ENCODE results near the gene B4GALT1. TPM values are rescaled to one million over a fixed set of nuclear protein-coding genes. Genes with fewer than 3 reads are reported as not detected.
A peak's percentile ranks its signal among the peaks of the same experiment; 100 is the strongest.

Gene B4GALT1
- total RNA-seq, 1 experiment from 2014 or later: 19.1 TPM

- TF ChIP-seq GABPB1 (CRISPR knock-in tag; IDR thresholded peaks at IDR 0.05): no peak
- no peak for TF ChIP-seq E2F4 (CRISPR knock-in tag; IDR thresholded peaks at IDR 0.05; ENCODE audit: borderline replicate concordance, low read depth)
- no peak for TF ChIP-seq MYBL2 (CRISPR knock-in tag; IDR thresholded peaks at IDR 0.05)
- TF ChIP-seq ZNF317 (CRISPR knock-in tag; IDR thresholded peaks at IDR 0.05; ENCODE audit: borderline replicate concordance, low read depth): no peak
Measured at GRCh38 chr9:33127881-33128280, 39.3 kb downstream of the B4GALT1 start (continued).

- H3K4me3 Mint-ChIP-seq: no peak overlapping the region
- TF ChIP-seq GTF2I (CRISPR knock-in tag; conservative IDR thresholded peaks at IDR 0.05) (no peak), E2F5 (CRISPR knock-in tag; IDR thresholded peaks at IDR 0.05) (no peak)
- CTCF ChIA-PET: interaction anchor here (0.6 kb wide), 1 partner anchor 68 kb away, joined by 5 read pairs; no protein-coding TSS in a partner anchor
- ATAC-seq (no peak), DNase-seq (ENCODE audit: low spot score) (no peak)
- POLR2A ChIA-PET: no interaction called here
- 0 out of 2 replicates have a peak, but pooled peaks cover 6% of the 10 kb centered on the region for H3K4me1 Mint-ChIP-seq
- H3K9me3 Mint-ChIP-seq: peaks cover 9% of the 10 kb centered on the region
- no peaks in the 10 kb centered on the region for H3K27me3 Mint-ChIP-seq (ENCODE audit: low read depth)
- peaks cover 20% of the 10 kb centered on the region for H3K36me3 Mint-ChIP-seq
- no peak overlapping the region for H3K27ac Mint-ChIP-seq
Measured at GRCh38 chr9:33125871-33126823, 41.0 kb downstream of the B4GALT1 start.

- ATAC-seq: no peak
- no peak overlapping the region for H3K27ac Mint-ChIP-seq
- H3K4me3 Mint-ChIP-seq: no peak overlapping the region
- peaks cover 9% of the 10 kb centered on the region for H3K9me3 Mint-ChIP-seq
- TF ChIP-seq ATF3 (CRISPR knock-in tag; conservative IDR thresholded peaks at IDR 0.05) (no peak), ZNF396 (CRISPR knock-in tag; IDR thresholded peaks at IDR 0.05; ENCODE audit: borderline replicate concordance) (no peak), ATF1 (CRISPR knock-in tag; IDR thresholded peaks at IDR 0.05) (no peak), ARID4B (CRISPR knock-in tag; IDR thresholded peaks at IDR 0.05; ENCODE audit: borderline replicate concordance) (no peak)
- ChIA-PET POLR2A (no interaction called here), CTCF (no interaction called here)
- H3K4me1 Mint-ChIP-seq: 0 out of 2 replicates have a peak, but pooled peaks cover 6% of the 10 kb centered on the region
- no peaks in the 10 kb centered on the region for H3K27me3 Mint-ChIP-seq (ENCODE audit: low read depth)
- peaks cover 20% of the 10 kb centered on the region for H3K36me3 Mint-ChIP-seq
- DNase-seq (ENCODE audit: low spot score): no peak
Measured at GRCh38 chr9:33125461-33125860, 41.7 kb downstream of the B4GALT1 start.

- ChIA-PET CTCF (no interaction called here), POLR2A (no interaction called here)
- ATAC-seq: no peak
- Mint-ChIP-seq H3K27me3 (ENCODE audit: low read depth) (no peaks in the 10 kb centered on the region), H3K9me3 (peaks cover 9% of the 10 kb centered on the region), H3K27ac (peak overlapping the region; percentile 47), H3K36me3 (peaks cover 20% of the 10 kb centered on the region), H3K4me1 (0 out of 2 replicates have a peak, but pooled peaks cover 6% of the 10 kb centered on the region), H3K4me3 (no peak overlapping the region)
- no peak for DNase-seq (ENCODE audit: low spot score)
- TF ChIP-seq FOXK1 (CRISPR knock-in tag; IDR thresholded peaks at IDR 0.05) (no peak), SOX15 (CRISPR knock-in tag; IDR thresholded peaks at IDR 0.05) (no peak), SMAD3 (CRISPR knock-in tag; IDR thresholded peaks at IDR 0.05; ENCODE audit: borderline replicate concordance) (no peak), E2F1 (CRISPR knock-in tag; IDR thresholded peaks at IDR 0.05) (no peak), ESRRA (CRISPR knock-in tag; IDR thresholded peaks at IDR 0.05; ENCODE audit: borderline replicate concordance) (no peak), ZNF423 (CRISPR knock-in tag; IDR thresholded peaks at IDR 0.05) (no peak), OVOL2 (CRISPR knock-in tag; IDR thresholded peaks at IDR 0.05; ENCODE audit: borderline replicate concordance) (no peak), CREB1 (CRISPR knock-in tag; IDR thresholded peaks at IDR 0.05) (no peak), TEAD4 (CRISPR knock-in tag; IDR thresholded peaks at IDR 0.05) (no peak)
Measured at GRCh38 chr9:33124751-33125381, 42.3 kb downstream of the B4GALT1 start.

Data from WTC11 (cell line).